ENCODE data around the gene TM7SF2. TPM values are rescaled to one million over a fixed set of nuclear protein-coding genes. Genes with fewer than 3 reads are reported as not detected.

The TM7SF2 gene
- total RNA-seq, 2 experiments from 2014 or later = 17.4 to 18.1 TPM

GRCh38 chr11:65130631-65131416 lies 19.2 kb downstream of the TM7SF2 start:
- Mint-ChIP-seq H3K27ac (no peak overlapping the region), H3K9me3 (ENCODE audit: low read depth) (no peaks in the 10 kb centered on the region), H3K27me3 (no peaks in the 10 kb centered on the region), H3K4me1 (peaks cover 18% of the 10 kb centered on the region), H3K4me3 (no peak overlapping the region), H3K36me3 (ENCODE audit: low read depth) (peaks cover 19% of the 10 kb centered on the region)
- intact Hi-C loops (cut with DNase I, micrococcal nuclease) = no loop called here
- ATAC-seq = no peak
- DNase-seq = no peak
- ChIA-PET POLR2A (interaction anchor here (1.3 kb wide), 1 partner anchor 9 kb away, joined by 5 read pairs; the partner anchor contains the start of genes FAU and MRPL49), CTCF (no interaction called here)

DNA sequence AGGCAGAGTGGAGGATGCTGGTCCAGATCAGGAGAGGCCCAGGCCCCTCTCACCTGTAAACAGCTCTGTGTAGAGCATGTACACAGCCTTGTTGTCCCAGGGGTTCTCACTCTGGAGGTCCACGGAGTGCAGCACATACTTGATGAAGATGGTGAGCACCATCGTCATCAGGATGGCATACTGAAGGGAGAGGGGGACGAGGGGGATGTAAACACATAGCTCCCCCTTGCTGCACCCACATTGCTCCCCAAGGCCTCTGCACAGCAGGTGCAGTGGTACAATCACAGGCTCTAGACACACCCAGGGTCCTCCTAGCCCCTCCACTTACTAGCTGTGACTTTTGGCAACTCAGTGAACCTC lies 19.7 kb downstream of the TM7SF2 start:
- no peak for ATAC-seq
- Mint-ChIP-seq H3K4me3 (no peak overlapping the region), H3K4me1 (peaks cover 24% of the 10 kb centered on the region), H3K36me3 (ENCODE audit: low read depth) (peaks cover 18% of the 10 kb centered on the region), H3K9me3 (ENCODE audit: low read depth) (no peaks in the 10 kb centered on the region), H3K27me3 (no peaks in the 10 kb centered on the region), H3K27ac (no peak overlapping the region)
- DNase-seq = no peak
- intact Hi-C loops (cut with DNase I, micrococcal nuclease) = no loop called here
- ChIA-PET CTCF (interaction anchor here (1.0 kb wide), 1 partner anchor 9 kb away, joined by 3 read pairs; the partner anchor contains the start of genes FAU and MRPL49), POLR2A (interaction anchor here (1.3 kb wide), 1 partner anchor 9 kb away, joined by 5 read pairs; the partner anchor contains the start of genes FAU and MRPL49)

- no peaks in the 10 kb centered on the region for H3K27me3 Mint-ChIP-seq
- ATAC-seq (no peak), DNase-seq (no peak)
- POLR2A ChIA-PET = interaction anchor here (1.3 kb wide), 1 partner anchor 10 kb away, joined by 5 read pairs; the partner anchor contains the start of genes FAU and MRPL49
- intact Hi-C loops (cut with DNase I, micrococcal nuclease) = no loop called here
- no peak overlapping the region for H3K4me3 Mint-ChIP-seq
- CTCF ChIA-PET = interaction anchor here (0.5 to 1.0 kb wide), 3 partner anchors 10 to 440 kb away, joined by 3 to 4 read pairs (median 4); partner anchors contain the start of genes FAU and MRPL49
- H3K4me1 Mint-ChIP-seq = peaks cover 27% of the 10 kb centered on the region
- H3K9me3 Mint-ChIP-seq (ENCODE audit: low read depth) = no peaks in the 10 kb centered on the region
- H3K27ac Mint-ChIP-seq = no peak overlapping the region
- H3K36me3 Mint-ChIP-seq (ENCODE audit: low read depth) = peaks cover 14% of the 10 kb centered on the region
Observed at GRCh38 chr11:65131895-65132237, 20.2 kb downstream of the TM7SF2 start.

DNA sequence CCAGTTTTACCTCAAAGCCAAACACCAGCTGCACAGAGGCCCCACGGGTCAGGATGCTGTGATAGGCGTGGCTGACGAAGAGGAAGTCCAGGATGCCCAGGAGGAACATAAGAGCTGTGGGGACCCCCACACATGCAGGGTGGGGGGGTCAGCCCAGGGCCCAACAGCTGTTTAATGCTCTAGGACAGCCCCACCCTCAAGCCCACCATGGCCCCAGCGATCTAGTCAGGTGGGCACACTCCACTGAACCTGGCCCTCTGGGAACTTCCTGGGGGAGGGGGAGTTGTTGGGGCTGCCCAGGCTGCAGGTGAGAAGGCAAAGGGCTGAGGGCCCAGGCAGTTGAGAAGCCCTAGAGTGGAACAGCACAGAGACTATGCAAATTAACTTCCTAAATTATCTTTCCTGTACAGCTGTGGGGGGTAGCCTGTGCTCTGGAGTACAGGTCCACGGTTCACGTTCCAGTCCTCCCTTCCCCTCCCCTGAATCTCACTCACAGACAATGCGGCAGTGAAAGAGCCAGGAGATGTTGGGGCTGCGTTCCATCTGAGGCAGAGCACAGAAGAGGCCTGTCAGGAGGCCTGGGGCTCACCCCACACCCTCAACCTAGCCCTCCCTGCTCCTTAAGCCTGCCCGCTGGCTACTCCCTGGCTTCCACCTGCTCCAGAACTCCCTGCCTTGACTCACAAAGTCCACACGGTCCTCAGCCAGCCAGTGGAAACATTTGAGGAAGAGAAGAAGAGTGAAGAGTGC lies 20.7 kb downstream of the TM7SF2 start:
- ATAC-seq (no peak), DNase-seq (no peak)
- intact Hi-C loops (cut with DNase I, micrococcal nuclease) = no loop called here
- Mint-ChIP-seq H3K9me3 (ENCODE audit: low read depth) (no peaks in the 10 kb centered on the region), H3K27ac (peak overlapping the region; percentile 97), H3K27me3 (no peaks in the 10 kb centered on the region), H3K4me3 (peak overlapping the region; percentile 97), H3K4me1 (peaks cover 27% of the 10 kb centered on the region), H3K36me3 (ENCODE audit: low read depth) (peaks cover 12% of the 10 kb centered on the region)
- ChIA-PET POLR2A (interaction anchor here (1.3 to 3.2 kb wide), 2 partner anchors 10 to 130 kb away, joined by 5 to 14 read pairs; partner anchors contain the start of genes FAU, MRPL49 and POLA2), CTCF (interaction anchor here (0.5 to 1.0 kb wide), 3 partner anchors 10 to 439 kb away, joined by 3 to 4 read pairs (median 4); partner anchors contain the start of genes FAU and MRPL49)

GRCh38 chr11:65132988-65133700 lies 21.5 kb downstream of the TM7SF2 start:
- Mint-ChIP-seq H3K4me1 (peaks cover 27% of the 10 kb centered on the region), H3K36me3 (ENCODE audit: low read depth) (peaks cover 12% of the 10 kb centered on the region), H3K27ac (peak overlapping the region; percentile 97), H3K27me3 (no peaks in the 10 kb centered on the region), H3K4me3 (peak overlapping the region; percentile 97), H3K9me3 (ENCODE audit: low read depth) (no peaks in the 10 kb centered on the region)
- ChIA-PET POLR2A (interaction anchor here (0.6 to 3.2 kb wide), 3 partner anchors 11 to 364 kb away, joined by 3 to 14 read pairs (median 5); partner anchors contain the start of genes FAU, MRPL49 and POLA2), CTCF (interaction anchor here (0.7 to 2.6 kb wide), 2 partner anchors 11 to 16 kb away, joined by 3 to 7 read pairs; partner anchors contain the start of genes FAU, MRPL49 and ZNHIT2)
- peak; percentile 83 for DNase-seq
- ATAC-seq = peak; percentile 23
- intact Hi-C loops (cut with DNase I, micrococcal nuclease) = no loop called here

DNA sequence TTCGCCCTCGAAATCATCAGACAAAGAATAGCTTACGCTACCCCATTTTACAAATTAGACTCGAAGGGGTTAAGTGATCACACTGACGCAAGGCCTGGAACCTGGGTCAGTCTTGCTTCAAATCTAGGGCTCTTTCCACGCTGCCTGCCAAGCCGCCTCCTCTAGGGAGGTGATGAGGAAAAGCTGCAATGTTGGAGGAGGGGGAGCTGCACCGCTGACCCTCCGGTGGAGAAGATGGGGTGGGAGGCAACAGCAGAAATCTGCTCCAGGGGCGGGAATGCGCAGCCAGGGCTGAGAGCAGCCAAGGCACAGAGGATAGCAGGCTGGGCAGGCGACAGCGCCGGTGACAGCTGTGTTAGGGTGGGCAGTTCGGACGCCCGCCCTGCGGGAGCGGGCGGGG lies 22.1 kb downstream of the TM7SF2 start:
- H3K36me3 Mint-ChIP-seq (ENCODE audit: low read depth) = peaks cover 12% of the 10 kb centered on the region
- intact Hi-C loops (cut with DNase I, micrococcal nuclease) = loop anchor here (1.0 to 2.0 kb wide), 9 partner anchors 11 to 437 kb away; partner anchors contain the start of genes FAU (in 2 of the 2), MRPL49 (in 2 of the 2), VPS51 (in 2 of the 2) and CAPN1 (in 1 of the 2)
- H3K4me1 Mint-ChIP-seq = peaks cover 27% of the 10 kb centered on the region
- ChIA-PET CTCF (interaction anchor here (0.6 to 2.6 kb wide), 5 partner anchors 12 to 185 kb away, joined by 3 to 10 read pairs (median 3); partner anchors contain the start of genes FAU, MRPL49 and ZNHIT2), POLR2A (interaction anchor here (0.6 to 3.2 kb wide), 4 partner anchors 12 to 725 kb away, joined by 3 to 14 read pairs (median 4); partner anchors contain the start of genes FAU, MRPL49 and POLA2)
- H3K27me3 Mint-ChIP-seq = no peaks in the 10 kb centered on the region
- H3K9me3 Mint-ChIP-seq (ENCODE audit: low read depth) = no peaks in the 10 kb centered on the region
- peak overlapping the region; percentile 97 for H3K27ac Mint-ChIP-seq
- ATAC-seq = no peak
- peak overlapping the region; percentile 97 for H3K4me3 Mint-ChIP-seq
- DNase-seq = no peak

GRCh38 chr11:65134240-65134951 lies 22.7 kb downstream of the TM7SF2 start, which contains the start of gene SYVN1:
Gene SYVN1, minus strand, starts transcription at chr11:65134519. Its CDS starts 918 bp downstream, at chr11:65133601.
- H3K36me3 Mint-ChIP-seq (ENCODE audit: low read depth) = peaks cover 12% of the 10 kb centered on the region
- POLR2A ChIA-PET = interaction anchor here (0.6 to 3.2 kb wide), 10 partner anchors 12 to 744 kb away, joined by 3 to 19 read pairs (median 5); partner anchors contain the start of genes CAPN1, DPF2, FAU and MRPL49
- DNase-seq (peak; percentile 95), ATAC-seq (peak; percentile 80)
- H3K27ac Mint-ChIP-seq = peak within 1 kb of the TSS; percentile 97
- H3K4me1 Mint-ChIP-seq = peaks cover 27% of the 10 kb centered on the region
- no peaks in the 10 kb centered on the region for H3K27me3 Mint-ChIP-seq
- CTCF ChIA-PET = interaction anchor here (0.6 to 2.6 kb wide), 17 partner anchors 10 to 529 kb away, joined by 3 to 15 read pairs (median 4); partner anchors contain the start of genes ARL2, CAPN1, FAU and MRPL49
- H3K4me3 Mint-ChIP-seq = peak within 1 kb of the TSS; percentile 97
- intact Hi-C loops (cut with DNase I, micrococcal nuclease) = loop anchor here (1.0 to 2.0 kb wide), 9 partner anchors 12 to 436 kb away; partner anchors contain the start of genes FAU (in 2 of the 2), MRPL49 (in 2 of the 2), VPS51 (in 2 of the 2) and CAPN1 (in 1 of the 2)
- H3K9me3 Mint-ChIP-seq (ENCODE audit: low read depth) = no peaks in the 10 kb centered on the region

GRCh38 chr11:65134952-65135632 lies 23.4 kb downstream of the TM7SF2 start:
- H3K4me3 Mint-ChIP-seq = peak overlapping the region; percentile 97
- ATAC-seq = peak; percentile 91
- POLR2A ChIA-PET = interaction anchor here (0.6 to 3.2 kb wide), 12 partner anchors 13 to 743 kb away, joined by 3 to 19 read pairs (median 4); partner anchors contain the start of genes CAPN1, DPF2, FAU and MRPL49

DNA sequence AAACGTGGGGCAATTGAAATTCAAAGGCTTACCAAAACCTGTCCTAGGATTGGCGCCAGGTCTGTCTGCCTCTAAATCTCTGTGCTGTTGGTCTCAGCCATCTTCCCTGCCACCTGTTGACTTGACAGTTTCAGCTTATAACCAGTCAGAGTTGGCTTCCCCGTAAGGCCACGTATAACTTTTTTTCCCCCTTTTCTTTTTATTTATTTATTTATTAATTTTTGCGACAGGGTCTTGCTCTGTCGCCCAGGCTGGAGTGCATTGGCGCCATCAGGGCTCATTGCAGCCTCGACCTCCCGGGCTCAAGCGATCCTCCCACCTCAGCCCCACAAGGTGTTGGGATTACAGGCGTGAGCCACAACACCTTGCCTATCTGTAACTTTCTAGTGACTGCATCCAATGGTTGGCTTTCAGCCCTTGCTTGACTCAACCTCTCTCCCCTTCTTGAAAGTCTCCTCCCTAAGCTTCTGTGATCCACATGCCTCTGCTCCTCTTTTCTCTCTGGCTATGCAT lies 24.0 kb downstream of the TM7SF2 start:
- ChIA-PET CTCF (interaction anchor here (0.6 to 2.6 kb wide), 19 partner anchors 8 to 447 kb away, joined by 3 to 15 read pairs (median 4); partner anchors contain the start of genes ARL2, CAPN1, FAU and MRPL49), POLR2A (interaction anchor here (0.6 to 3.2 kb wide), 11 partner anchors 14 to 286 kb away, joined by 3 to 19 read pairs (median 4); partner anchors contain the start of genes CAPN1, DPF2, FAU and MRPL49)
- Mint-ChIP-seq H3K4me3 (peak overlapping the region; percentile 97), H3K4me1 (peaks cover 27% of the 10 kb centered on the region), H3K9me3 (ENCODE audit: low read depth) (no peaks in the 10 kb centered on the region), H3K27me3 (no peaks in the 10 kb centered on the region), H3K36me3 (ENCODE audit: low read depth) (peaks cover 12% of the 10 kb centered on the region), H3K27ac (peak overlapping the region; percentile 97)
- ATAC-seq (no peak), DNase-seq (no peak)
- intact Hi-C loops (cut with DNase I, micrococcal nuclease) = loop anchor here (1.0 to 2.0 kb wide), 7 partner anchors 45 to 357 kb away; partner anchors contain the start of genes CAPN1 (in 2 of the 2), ATG2A (in 1 of the 2), POLA2 (in 1 of the 2) and SAC3D1 (in 1 of the 2)

More at GRCh38 chr11:65134952-65135632, 23.4 kb downstream of the TM7SF2 start:
- CTCF ChIA-PET = interaction anchor here (0.5 to 2.6 kb wide), 19 partner anchors 9 to 446 kb away, joined by 3 to 15 read pairs (median 4); partner anchors contain the start of genes ARL2, CAPN1, FAU and MRPL49
- Mint-ChIP-seq H3K27ac (peak overlapping the region; percentile 97), H3K4me1 (peaks cover 27% of the 10 kb centered on the region), H3K27me3 (no peaks in the 10 kb centered on the region), H3K36me3 (ENCODE audit: low read depth) (peaks cover 12% of the 10 kb centered on the region), H3K9me3 (ENCODE audit: low read depth) (no peaks in the 10 kb centered on the region)
- DNase-seq = peak; percentile 90
- intact Hi-C loops (cut with DNase I, micrococcal nuclease) = loop anchor here (1.0 to 2.0 kb wide), 14 partner anchors 13 to 435 kb away; partner anchors contain the start of genes CAPN1 (in 2 of the 2), FAU (in 2 of the 2), MRPL49 (in 2 of the 2) and SAC3D1 (in 2 of the 2)
